GM19035 (cell line): ENCODE data around the gene BRINP2.

Experiments
- ATAC-seq: cut with Tn5 transposase; IDR thresholded peaks from one replicate; pipeline ENCODE4 v1.9.1; 2021; ENCODE audit not compliant: unreplicated experiment

The BRINP2 gene

GRCh38 chr1:177257576-177257975, 86.8 kb downstream of the BRINP2 start:
- ATAC-seq = no peak

- no peak for ATAC-seq
Observed at GRCh38 chr1:177270863-177271262, 100.1 kb downstream of the BRINP2 start.

GRCh38 chr1:177273141-177273540, 102.4 kb downstream of the BRINP2 start:
- no peak for ATAC-seq

GRCh38 chr1:177274687-177275211, 104.0 kb downstream of the BRINP2 start:
- ATAC-seq = no peak

GRCh38 chr1:177275736-177276135, 105.0 kb downstream of the BRINP2 start:
- no peak for ATAC-seq

GRCh38 chr1:177278626-177279390, 108.0 kb downstream of the BRINP2 start:
- ATAC-seq = no peak

GRCh38 chr1:177281901-177282300, 111.1 kb downstream of the BRINP2 start:
- ATAC-seq = no peak

- no peak for ATAC-seq
Observed at GRCh38 chr1:177282976-177283375, 112.2 kb downstream of the BRINP2 start.

- ATAC-seq = no peak
Observed at GRCh38 chr1:177283380-177283779, 112.6 kb downstream of the BRINP2 start.

GRCh38 chr1:177286396-177286795, 115.6 kb downstream of the BRINP2 start:
- ATAC-seq = no peak

GRCh38 chr1:177287270-177287669, 116.5 kb downstream of the BRINP2 start:
- no peak for ATAC-seq

GRCh38 chr1:177287994-177288393, 117.2 kb downstream of the BRINP2 start:
- no peak for ATAC-seq

GRCh38 chr1:177289532-177289931, 118.8 kb downstream of the BRINP2 start:
- ATAC-seq = no peak

- ATAC-seq = no peak
Observed at GRCh38 chr1:177300431-177300830, 129.7 kb downstream of the BRINP2 start.

- ATAC-seq = no peak
Observed at GRCh38 chr1:177301425-177302124, 130.8 kb downstream of the BRINP2 start.

GRCh38 chr1:177302357-177303044, 131.7 kb downstream of the BRINP2 start:
- ATAC-seq = no peak

GRCh38 chr1:177305040-177306018, 134.6 kb downstream of the BRINP2 start:
- no peak for ATAC-seq

GRCh38 chr1:177306019-177306415, 135.3 kb downstream of the BRINP2 start:
- no peak for ATAC-seq

GRCh38 chr1:177306981-177307380, 136.2 kb downstream of the BRINP2 start:
- no peak for ATAC-seq

- ATAC-seq = no peak
Observed at GRCh38 chr1:177307771-177308170, 137.0 kb downstream of the BRINP2 start.
